ENCODE data around the gene TSPAN31.
"Not testable (repeated sequence)": the region's sequence is repeated elsewhere in the genome, so short reads cannot be mapped to it uniquely, and the experiment has no call there.

TSPAN31 gene

GRCh38 chr12:57769594-57769993, 24.8 kb downstream of the TSPAN31 start:
- DNase-seq, result no peak

- no peak for DNase-seq
Measured at GRCh38 chr12:57770734-57771133, 25.9 kb downstream of the TSPAN31 start.

DNA sequence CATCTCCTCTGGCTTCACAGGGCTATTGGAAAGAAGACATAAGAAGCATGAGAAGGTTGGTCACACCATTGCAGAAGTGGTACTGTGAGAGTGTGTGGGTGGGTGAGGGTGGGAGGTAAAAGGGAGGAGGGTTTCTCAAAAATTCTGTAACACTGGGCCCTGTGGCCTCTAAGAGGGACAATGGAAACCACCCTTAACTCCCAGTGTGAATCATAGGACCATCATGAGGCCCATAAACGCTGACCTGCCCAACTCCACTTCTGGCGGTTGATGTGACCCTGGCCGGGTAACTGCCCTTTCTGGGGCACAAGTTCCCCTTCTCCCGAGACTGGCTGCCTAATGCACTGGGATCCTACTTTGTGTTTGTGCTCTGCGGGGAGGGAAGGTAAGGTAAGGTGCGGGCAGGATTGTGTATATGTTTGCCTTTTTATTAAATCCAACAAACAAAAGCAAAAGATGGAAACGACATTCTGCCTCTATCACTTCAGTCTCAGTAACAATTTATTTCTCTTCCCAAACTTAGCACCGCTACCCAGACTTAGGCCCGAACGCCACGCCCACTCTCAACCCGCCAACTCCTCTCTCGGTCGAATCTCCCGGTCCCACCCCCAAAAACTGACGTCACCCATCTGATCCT, 26.5 kb downstream of the TSPAN31 start:
- no peak for DNase-seq

DNA sequence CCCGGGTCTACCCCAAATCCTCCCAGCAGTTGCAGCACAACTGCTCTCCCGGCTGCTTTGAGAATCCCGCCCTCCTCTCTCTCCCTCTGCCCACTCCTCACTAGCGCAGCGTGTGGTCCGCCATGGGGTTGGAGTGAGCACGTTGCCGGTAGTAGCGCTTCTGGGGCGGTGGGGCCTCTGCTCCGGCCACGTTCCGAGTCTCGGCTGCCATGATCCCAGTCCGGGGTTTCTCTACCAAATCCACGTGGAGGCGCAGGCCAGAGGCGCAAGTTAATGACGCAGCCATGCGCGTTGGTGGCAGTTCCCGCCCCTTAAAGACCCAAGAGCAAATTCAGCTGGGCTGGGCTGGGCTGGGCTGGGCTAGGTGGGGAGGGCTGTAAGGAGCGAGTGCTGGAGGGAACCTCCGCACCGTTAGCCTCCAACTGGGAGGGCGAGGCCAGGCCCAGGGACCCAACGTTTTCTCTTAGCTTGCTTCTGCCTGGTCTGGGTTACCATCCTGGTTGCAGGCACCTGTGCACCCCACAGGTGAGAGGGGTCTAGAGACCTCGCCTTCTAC, 27.1 kb downstream of the TSPAN31 start, which contains the start of gene METTL1:
METTL1 (minus strand) TSS at position 233 of the 556 bp plus-strand sequence; CDS start at position 211, 22 bp downstream.
- peak; percentile 90 for DNase-seq

DNA sequence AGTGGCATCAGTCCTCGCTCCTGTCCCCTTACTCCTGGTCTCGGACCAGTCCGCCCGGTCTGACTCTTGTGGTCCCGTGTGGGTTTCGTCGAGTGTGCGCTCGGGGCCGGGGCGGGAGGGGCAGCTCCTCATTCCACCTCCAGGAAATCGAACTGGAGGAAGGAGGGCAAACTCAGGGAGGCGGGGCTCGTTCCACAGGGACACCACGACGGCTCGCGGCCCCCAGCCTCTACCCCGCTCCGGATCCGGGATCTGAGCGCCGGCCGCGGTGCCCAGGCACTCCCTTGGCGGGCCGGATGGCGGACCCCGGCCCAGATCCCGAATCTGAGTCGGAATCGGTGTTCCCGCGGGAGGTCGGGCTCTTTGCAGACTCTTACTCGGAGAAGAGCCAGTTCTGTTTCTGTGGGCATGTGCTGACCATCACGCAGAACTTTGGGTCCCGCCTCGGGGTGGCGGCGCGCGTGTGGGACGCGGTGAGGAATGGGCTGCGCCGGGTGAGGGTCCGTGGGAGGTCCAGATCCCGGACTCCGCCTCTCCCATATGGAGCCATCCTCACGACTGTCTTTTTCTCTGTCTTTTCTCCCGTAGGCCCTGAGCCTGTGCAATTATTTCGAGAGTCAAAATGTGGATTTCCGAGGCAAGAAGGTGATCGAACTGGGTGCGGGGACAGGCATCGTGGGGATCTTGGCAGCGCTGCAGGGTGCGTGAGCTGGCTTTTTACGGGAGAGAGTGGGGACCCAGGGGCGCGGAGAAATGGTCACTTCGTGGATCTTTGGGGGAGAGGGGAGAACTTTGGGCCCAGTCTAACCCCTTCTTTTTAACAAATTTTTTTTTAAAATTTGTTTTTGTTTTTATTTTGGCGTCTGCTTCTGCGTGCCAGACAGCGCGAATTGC, 27.8 kb downstream of the TSPAN31 start, which contains the start of gene EEF1AKMT3:
EEF1AKMT3 (plus strand) TSS at position 186 of the 894 bp plus-strand sequence; CDS start at position 297, 111 bp downstream.
- DNase-seq, result no peak

- not testable (repeated sequence) for DNase-seq
Measured at GRCh38 chr12:57774634-57775033, 29.8 kb downstream of the TSPAN31 start.

- no peak for DNase-seq
Measured at GRCh38 chr12:57775044-57775443, 30.2 kb downstream of the TSPAN31 start.

DNA sequence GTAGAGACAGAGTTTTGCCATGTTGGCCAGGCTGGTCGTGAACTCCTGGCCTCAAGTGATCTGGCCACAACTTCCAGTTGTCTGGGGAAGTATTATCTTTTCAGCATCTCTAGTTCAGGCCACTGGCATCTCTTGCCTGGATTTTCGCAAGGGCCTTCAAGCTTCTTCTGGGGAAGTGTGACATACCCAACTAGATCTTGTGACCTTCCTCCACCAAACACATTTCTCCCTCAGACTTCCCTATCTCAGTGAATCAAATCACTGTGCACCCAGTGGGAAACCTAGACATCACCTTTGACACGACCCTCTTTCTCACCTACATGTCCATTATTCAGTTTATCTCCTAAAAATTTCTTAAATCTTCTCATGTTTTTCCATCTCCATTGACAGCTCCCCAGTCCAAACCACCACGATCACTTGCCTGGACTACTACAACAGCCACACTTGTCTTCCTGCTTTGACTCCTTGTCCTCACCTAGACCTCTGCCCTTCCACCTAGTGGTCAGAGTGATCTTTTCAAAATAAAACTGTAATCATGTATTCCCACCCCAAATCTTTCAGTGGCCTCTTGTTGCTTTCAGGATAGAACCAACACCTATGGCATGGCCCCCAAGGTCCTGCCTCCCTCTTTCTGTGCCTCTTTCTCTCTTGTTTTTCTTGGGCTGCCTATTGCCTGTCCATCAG, 30.9 kb downstream of the TSPAN31 start:
- DNase-seq, result no peak

DNA sequence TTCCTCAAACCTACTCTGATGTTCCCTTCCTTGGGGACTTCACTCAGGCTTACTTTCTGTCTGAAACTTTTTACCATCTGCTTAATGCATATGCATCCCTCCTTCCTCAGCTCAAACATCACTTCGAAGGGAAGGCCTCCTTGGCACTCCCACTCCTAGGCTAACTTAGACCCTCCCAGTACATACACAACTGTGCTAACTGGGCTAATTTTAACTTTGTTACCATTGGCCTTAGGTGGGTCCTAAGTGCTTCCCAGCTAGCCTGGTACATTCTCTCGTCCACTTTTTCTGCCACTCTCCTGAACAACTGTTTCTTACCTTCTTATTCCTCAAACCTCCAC, 31.4 kb downstream of the TSPAN31 start:
- DNase-seq, result no peak

- DNase-seq, result no peak
Measured at GRCh38 chr12:57777367-57777766, 32.5 kb downstream of the TSPAN31 start.

DNA sequence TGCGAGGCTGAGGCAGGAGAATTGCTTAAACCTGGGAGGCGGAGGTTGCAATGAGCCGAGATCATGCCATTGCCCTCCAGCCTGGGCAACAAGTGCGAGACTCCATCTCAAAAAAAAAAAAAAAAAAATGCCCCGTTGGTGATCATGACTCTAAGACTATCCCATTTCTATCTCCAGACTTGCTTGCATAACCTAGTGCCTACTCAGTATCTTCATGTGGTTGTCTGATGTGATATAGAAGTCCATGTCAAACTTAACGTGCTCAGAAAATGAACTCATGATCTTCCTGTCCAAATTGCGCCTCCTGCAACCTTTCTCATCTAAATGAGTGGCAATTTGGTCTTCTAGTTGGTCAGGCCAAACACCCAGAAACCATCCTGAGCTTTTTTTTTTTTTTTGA, 33.1 kb downstream of the TSPAN31 start:
- no peak for DNase-seq

DNA sequence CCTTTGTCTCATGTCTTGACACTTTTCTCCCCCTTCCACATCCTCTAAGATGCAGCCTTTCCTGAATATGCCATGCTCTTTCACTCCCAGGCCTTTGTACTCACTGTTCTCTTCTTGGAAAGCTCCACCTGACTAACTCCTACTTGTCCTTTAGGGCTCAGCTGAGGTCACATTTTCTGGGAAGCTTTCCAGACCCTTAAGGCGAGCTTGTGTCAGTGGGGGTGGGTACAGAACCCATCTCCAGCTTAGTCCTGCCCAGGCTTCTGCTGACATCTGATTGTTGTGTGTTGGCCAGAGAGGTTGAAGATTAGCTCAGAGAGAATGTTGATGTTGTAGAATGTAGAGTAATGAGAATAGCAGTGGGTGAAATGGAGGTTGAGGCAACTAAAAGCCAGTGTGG, 34.9 kb downstream of the TSPAN31 start:
- DNase-seq, result no peak

DNA sequence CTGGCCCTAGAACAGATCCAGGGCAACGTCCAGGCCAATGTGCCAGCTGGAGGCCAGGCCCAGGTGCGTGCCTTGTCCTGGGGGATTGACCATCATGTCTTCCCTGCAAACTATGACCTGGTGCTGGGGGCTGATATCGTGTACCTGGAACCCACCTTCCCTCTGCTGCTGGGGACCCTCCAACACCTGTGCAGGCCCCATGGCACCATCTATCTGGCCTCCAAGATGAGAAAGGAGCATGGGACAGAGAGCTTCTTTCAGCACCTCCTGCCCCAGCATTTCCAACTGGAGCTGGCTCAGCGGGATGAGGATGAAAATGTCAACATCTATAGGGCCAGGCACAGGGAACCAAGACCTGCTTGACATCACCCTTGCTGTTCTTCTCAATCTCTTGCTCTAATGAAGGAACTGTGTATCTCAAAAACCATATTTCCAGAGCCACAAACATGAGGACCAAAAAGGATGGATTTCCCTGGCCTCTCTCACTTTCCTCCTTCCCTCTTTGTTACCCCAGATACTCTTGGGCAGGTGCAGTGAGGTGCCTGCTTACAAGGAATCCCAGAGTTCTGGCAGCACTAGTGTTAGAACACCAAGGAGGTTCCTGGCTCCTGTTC, 35.6 kb downstream of the TSPAN31 start:
- no peak for DNase-seq

GRCh38 chr12:57781244-57781643, 36.4 kb downstream of the TSPAN31 start:
- peak; percentile 47 for DNase-seq

GRCh38 chr12:57781801-57782200, 37.0 kb downstream of the TSPAN31 start:
- no peak for DNase-seq

GRCh38 chr12:57782243-57782607, 37.4 kb downstream of the TSPAN31 start:
- no peak for DNase-seq

DNA sequence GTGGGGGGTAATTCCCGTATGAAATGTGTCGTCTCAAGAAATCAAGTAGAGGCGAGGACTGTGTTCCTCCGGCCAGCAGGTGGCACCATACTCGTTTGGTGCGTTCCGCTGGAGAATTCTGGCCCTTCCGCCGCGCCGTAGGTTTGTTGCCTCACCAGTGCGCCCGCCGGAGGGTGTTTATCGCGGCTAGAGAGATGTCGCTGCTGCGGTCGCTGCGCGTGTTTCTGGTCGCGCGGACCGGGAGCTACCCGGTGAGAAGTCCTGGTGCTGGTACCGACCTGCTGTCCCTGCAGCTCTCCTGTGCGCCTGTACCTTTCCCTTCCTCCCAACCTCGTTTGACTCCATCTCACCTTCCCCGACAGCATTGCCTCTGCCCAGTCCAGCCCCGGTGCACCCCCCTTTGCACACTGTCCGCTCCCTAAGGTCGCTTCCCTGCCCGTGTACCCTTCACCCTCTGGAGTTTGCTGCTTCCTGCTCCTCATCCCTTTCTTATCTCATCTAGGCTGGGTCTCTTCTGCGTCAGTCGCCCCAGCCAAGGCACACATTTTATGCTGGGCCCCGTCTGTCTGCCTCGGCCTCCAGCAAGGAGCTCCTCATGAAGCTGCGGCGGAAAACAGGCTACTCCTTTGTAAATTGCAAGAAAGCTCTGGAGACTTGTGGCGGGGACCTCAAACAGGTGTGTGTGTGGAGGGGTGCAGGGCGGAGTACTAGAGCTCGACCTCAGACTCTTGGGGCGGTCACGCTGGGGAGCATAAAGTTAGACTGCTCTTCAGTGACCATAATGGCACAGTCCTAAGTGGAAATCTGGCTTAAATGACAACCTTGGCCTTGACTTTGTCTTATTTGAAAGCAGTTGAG, 38.0 kb downstream of the TSPAN31 start, which contains the start of gene TSFM:
TSFM (plus strand) TSS at position 180 of the 858 bp plus-strand sequence; CDS start at position 195, 15 bp downstream.
- peak; percentile 93 for DNase-seq

DNA sequence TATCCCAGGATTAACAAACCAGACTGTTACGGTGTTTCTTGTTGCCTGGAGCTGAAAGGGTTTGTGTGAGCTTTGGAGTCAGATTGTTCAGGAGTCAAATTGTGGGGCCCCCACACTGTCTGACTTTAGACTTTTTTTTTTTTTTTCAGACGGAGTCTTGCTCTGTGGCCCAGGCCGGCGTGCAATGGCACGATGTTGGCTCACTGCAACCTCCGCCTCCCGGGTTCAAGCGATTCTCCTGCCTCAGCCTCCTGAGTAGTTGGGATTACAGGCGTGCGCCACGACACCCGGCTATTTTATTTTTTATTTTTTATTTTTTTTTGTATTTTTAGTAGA, 38.6 kb downstream of the TSPAN31 start:
- no peak for DNase-seq

GRCh38 chr12:57783861-57784260, 39.0 kb downstream of the TSPAN31 start:
- no peak for DNase-seq

DNA sequence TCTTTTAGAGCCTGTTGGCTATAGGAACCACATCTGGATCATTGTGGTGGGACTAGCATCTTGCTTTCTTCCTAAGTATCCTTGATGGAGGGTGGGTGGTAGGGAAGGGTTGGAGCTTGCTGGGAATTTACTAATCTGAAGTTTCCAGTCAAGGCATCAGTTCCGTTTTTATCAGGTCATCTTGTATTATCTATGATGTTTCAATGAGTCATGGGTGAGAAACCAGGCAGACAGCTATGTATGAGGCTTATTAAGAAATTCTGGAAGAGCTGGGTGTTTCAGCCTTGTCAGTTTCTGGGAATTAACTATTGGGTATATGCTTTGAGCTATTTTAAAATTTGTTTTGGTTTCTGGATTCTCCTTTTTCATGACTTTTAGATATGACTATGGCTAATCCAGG, 49.1 kb downstream of the TSPAN31 start:
- no peak for DNase-seq

- no peak for DNase-seq
Measured at GRCh38 chr12:57795354-57795753, 50.5 kb downstream of the TSPAN31 start.

GRCh38 chr12:57796996-57797395, 52.2 kb downstream of the TSPAN31 start:
- DNase-seq, result no peak
